D721Med (cell line): Measurements from ENCODE around the gene RASGRP3.

Experiments used
- DNase-seq: peaks from one replicate; pipeline ENCODE4 v3.0.0; 2011; ENCODE audit warnings: low spot score; ENCODE audit not compliant: insufficient read length
- FAIRE-seq: peaks from 2 replicates; lab custom pipeline; 2011; peaks lifted over from hg19 to GRCh38; lab: Jason Lieb, UNC
- CTCF ChIP-seq: IDR thresholded peaks from 2 replicates; pipeline ENCODE4 v1.5.1; 2012; ENCODE audit warnings: mild to moderate bottlenecking, control low read depth; ENCODE audit not compliant: insufficient read depth; ENCODE audit errors: missing control alignments

Gene RASGRP3

GRCh38 chr2:33530690-33531548 lies 54.5 kb downstream of the RASGRP3 start:
- DNase-seq: no peak
- TF ChIP-seq CTCF: no peak
- FAIRE-seq: no peak

- no peak for TF ChIP-seq CTCF
- DNase-seq (no peak), FAIRE-seq (no peak)
Measured at GRCh38 chr2:33531549-33532059, 55.2 kb downstream of the RASGRP3 start.

DNA sequence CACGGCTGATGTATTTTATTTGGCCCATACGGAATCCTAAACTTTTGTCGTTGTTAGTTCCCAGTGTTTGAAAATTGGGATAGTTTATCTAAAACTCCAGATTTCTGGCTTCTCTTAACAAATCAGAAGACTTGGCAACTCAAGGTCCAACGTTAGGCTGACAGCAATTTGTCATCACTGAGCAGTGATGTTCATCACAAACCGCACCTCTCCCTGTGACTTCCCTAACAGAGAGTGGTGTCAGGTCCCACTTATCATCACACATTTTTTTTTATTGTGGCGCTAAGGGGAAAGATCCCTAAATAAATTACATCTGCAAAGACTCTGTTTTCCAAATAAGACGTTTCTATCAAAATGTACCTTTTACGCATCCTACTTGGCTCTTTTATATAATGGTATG lies 55.7 kb downstream of the RASGRP3 start:
- no peak for TF ChIP-seq CTCF
- FAIRE-seq (no peak), DNase-seq (no peak)

- FAIRE-seq (no peak), DNase-seq (no peak)
- TF ChIP-seq CTCF: no peak
Measured at GRCh38 chr2:33532966-33533365, 56.5 kb downstream of the RASGRP3 start.

- no peak for FAIRE-seq
Measured at GRCh38 chr2:33535421-33535820, 59.0 kb downstream of the RASGRP3 start.

GRCh38 chr2:33541243-33541642 lies 64.8 kb downstream of the RASGRP3 start:
- DNase-seq (no peak), FAIRE-seq (no peak)
- no peak for TF ChIP-seq CTCF

More at GRCh38 chr2:33535421-33535820, 59.0 kb downstream of the RASGRP3 start:
- no peak for TF ChIP-seq CTCF
- DNase-seq: no peak

DNA sequence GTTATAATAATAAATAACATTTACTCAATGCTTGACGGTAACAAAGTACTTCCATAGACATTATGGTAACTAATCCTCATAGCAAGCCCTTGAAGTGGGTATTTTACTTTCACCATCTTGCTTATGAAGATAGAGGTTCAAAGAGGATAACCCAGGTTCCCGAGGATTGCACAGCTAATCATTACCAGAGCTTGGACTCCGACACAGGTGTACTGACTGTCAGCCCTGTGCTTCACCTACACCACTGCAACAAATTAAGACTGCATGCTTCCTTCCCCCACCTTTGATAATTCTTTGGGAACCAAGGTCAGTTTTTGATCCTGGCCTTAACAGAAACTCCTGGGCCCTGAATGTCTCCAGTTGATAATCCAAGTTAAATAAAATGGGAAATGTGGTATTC lies 73.8 kb downstream of the RASGRP3 start:
- DNase-seq (no peak), FAIRE-seq (no peak)
- no peak for TF ChIP-seq CTCF
